ENCODE measurements around the gene ZNF81.
A peak's percentile ranks its signal among the peaks of the same experiment; 100 is the strongest.
"Not testable (repeated sequence)": the region's sequence is repeated elsewhere in the genome, so short reads cannot be mapped to it uniquely, and the experiment has no call there.

ZNF81 gene

DNA sequence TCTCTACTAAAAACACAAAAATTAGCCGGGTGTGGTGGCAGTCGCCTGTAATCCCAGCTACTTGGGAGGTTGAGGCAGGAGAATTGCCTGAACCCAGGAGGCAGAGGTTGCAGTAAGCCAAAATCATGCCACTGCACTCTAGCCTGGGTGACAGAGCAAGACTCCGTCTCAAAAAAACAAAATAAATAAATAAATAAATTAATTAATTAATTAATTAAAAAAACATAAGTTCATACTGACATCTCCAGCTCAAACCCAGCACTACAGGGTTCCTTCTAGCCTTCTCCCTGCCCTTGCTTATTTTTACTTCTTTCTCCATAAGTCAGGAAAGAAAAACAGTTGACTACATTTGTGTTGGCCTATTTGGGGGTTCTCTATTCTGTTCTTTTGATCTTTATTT is 95.3 kb downstream of the ZNF81 start:
- not testable (repeated sequence) for DNase-seq (ENCODE audit: low read depth, low spot score)

DNA sequence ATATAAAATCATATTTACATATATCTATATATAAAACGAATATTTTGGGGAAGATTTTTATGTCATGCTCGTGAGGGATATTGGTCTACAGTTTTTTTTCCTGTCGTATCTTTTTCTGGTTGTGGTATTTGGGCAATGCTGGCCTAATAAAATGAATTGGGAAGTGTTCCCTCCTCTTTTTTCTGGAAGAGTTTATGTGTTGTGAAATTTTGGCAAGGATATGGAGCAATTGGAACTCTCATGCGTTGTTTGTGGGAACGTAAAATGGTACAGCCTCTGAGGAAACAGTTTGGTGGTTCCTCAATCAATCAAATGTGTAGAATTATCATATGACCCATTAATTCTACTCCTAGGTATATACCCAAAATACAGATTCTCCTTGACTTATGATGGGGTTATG is 97.2 kb downstream of the ZNF81 start:
- no peak for DNase-seq (ENCODE audit: low read depth, low spot score)

DNA sequence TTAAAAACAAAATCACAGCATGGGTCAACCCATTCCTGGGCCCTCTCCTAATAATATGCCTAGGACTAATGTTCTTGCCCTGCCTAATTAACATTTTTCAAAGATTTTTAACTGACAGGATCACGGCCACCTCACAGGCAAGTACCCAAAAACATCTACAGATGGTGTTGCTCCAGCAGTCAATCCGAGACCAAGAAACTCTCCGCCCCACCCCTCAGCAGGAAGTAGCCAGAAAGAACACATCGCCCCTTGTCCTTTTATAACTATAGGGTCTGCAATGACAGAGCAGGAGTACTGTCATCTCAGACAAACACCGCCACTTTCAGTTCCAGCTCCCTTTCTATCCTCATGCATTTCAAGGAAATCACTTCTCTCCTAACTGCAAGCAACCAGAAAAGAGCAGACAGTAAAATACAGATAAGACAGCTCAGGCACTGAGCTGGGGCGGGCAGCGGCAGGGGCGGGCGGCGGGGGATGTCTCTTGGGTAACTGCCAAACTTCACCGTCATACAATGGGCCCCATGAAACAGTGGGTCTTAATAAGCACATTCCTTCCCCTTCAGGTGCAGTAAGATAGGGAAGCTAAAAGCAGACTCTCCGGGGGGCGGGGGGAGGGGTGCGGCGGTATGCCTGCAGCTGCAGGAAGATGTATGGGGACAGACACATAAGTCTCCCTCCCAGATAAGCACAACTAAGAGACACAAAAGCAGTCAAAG is 99.7 kb downstream of the ZNF81 start:
- DNase-seq (ENCODE audit: low read depth, low spot score): peak; percentile 12

DNA sequence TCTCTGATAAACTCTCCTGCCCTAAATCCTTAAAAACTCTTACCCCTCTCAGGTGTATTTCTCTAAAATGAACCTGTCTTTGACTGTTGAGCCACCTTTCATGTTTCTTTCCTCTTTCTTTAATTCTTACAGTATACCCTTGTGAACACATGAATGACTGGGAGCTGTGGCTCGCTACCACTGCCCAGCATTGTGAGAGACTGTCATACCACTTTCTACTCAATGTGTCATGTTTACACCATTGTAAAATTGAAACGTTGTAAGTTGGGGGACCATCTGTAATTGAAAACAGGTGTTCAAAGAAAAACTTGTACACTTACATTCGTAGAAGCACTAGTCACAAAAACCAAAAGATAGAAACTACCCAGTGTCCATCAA is 100.2 kb downstream of the ZNF81 start:
- DNase-seq (ENCODE audit: low read depth, low spot score): no peak

DNA sequence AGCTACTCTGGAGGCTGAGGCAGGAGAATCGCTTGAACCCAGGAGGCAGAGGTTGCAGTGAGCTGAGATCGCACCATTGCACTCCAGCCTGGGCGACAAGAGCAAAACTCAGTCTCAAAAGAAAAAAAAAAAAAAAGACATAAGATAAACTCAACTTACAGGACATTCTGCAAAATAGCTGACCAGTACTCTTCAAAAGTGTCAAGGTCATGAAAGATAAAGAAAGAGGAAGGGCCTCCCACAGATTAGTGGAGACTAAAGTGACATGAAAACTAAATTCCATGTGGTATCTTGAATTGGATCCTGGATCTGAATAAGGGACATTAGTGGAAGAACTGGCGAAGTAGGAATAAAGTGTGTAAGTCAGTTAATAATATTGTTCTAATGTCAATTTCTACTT is 103.7 kb downstream of the ZNF81 start:
- no peak for DNase-seq (ENCODE audit: low read depth, low spot score)

DNA sequence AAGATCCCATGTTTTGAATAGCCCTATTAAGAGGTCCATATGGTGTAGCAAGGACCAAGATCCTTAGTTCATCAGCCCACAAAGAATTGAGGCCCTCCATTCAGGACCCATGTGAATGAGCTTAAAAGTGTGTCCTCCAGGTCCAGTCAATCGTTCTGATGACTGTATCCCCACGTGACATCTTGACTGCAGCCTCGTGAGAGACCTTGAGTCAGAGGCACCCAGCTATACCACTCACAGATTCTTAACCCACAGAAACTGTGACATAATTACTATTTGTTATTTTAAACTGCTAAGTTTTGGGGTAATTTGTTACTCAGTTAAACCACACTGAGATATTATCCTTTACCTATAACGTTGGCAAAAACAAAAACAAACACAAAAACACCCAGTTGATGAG is 104.7 kb downstream of the ZNF81 start:
- no peak for DNase-seq (ENCODE audit: low read depth, low spot score)

DNA sequence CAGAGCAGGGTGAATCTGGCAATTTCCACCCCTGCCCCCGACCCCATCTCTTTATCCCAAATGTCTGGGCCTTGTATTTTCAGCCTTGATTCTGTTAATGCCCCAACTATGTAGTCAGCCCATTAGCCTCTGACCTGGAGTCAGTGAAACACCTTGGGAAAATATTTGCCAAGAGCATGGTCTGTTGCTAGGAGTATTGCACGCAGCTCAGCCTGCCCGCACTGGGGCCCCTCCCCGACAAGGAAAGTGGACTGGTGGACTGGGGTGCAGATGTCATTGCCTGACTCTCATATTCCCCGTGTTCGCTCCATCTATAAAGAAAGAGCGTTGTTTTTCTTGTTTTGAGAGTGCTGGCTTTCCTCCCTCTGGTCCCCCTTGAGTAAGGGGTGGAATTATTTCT is 118.6 kb downstream of the ZNF81 start:
- not testable (repeated sequence) for DNase-seq (ENCODE audit: low read depth, low spot score)

DNA sequence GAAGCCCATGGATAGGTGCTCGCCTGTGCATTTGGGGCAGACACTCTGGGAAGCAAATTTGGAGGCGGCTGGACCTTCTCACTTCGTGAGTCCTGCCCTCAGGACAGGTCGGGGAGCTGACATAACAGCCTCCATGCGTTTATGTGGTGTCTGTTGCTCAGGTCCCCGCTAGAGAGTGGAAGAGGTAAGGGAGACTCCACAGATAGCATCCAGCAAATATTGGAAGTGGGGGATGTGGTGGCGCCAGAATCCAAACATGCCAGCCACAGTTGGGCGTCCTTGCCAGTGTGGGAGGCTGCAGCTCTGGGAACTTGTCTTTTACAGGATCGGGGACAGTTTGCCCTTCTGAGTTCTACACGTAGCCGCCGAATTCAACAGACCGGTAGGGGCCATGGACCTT is 119.3 kb downstream of the ZNF81 start:
- no peak for DNase-seq (ENCODE audit: low read depth, low spot score)

DNA sequence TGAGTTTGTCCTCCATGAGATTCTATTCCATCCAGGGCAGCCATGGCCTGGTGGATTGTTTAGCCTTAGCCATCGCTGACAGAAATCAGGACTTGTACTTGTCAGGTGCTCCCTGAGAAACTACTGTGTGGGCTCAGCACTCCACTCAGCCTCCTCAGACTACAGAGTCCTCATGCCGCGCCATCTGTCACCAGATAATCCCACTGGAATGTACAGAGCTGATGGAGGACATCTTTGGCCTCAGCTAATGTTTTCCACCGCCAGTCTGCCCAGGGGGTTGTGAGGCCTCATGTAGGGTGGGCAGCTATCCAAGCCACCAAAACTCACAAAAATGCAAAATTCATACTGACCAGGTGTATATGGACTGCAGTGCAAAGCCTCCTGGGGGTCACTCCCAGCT is 121.5 kb downstream of the ZNF81 start:
- DNase-seq (ENCODE audit: low read depth, low spot score): not testable (repeated sequence)

DNA sequence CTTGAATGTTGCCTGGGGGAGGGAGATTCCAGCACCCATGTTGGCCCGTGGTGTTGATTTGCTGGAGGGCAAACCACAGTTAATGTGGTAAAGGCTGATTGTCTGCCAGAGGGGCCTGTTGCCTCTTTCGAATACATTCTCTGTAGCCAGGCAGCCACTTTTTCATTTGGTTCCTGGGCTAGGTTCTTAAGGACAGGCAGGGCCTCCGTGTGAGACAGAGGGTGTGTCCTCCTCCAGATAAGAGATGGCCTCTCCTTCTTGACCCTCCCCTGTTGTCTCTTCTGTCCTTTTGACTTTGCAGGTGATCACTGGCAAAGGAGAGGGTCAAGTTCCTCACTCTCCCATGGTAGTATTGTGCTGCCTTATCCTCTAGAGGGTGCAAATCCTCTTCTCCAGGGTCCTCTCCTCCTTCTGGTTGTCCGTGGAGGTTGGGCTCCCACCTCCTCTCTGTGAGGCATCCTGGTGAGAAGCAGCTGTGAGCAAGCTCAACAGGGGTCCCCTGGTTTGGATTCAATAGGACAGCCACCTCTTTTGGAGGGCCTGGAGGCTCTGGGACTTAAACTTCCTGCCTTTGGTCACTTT is 122.2 kb downstream of the ZNF81 start:
- DNase-seq (ENCODE audit: low read depth, low spot score): peak; percentile 12

DNA sequence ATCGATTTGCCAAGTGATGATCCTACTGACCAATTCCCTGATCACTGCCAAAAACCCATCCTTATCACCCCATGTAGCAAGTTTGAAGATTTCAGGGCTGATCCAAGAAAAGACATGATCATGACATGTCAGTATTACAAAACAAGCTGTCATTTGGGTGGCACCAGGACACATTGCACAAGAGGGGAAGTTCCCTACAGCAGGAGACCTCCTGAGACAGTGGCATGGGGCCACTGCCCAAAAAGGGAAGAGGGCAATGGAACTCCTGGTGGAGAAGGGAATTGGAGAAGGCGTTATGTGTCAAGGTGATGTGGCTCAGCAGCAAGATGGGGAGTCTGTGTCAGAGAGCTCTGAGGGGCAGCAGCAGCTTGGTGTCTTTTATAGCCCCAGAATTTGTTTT is 123.7 kb downstream of the ZNF81 start:
- DNase-seq (ENCODE audit: low read depth, low spot score): no peak

DNA sequence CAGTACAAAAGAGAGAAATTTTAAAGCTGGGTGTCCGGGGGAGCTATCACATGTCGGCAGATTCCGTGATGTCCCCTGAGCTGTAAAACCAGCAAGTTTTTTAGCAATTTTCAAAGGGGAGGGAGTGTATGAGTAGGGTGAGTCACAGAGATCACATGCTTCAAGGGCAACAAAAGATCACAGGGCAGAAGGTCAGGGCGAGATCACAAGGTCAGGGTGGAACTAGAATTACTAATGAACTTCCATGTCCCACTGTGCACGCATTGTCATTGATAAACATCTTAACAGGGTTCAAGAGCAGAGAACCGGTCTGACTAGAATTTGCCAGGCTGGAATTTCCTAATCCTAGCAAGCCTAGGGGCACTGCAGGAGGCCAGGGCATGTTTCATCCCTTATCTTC is 125.1 kb downstream of the ZNF81 start:
- peak; percentile 47 for DNase-seq (ENCODE audit: low read depth, low spot score)

DNA sequence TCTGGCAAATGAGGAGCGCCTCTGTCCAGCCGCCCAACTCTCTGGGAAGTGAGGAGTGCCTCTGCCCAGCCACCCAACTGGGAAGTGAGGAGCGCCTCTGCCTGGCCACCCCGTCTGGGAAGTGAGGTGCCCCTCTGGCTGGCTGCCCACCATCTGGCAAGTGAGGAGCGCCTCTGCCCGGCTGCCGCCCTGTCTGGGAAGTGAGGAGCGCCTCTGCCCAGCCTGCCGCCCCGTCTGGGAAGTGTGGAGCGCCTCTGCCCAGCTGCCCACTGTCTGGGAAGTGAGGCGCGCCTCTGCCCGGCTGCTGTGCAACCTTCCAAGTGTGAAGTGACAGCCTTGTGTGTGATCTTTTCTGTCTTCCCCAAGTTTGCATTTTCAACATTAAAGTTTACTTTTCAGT is 128.8 kb downstream of the ZNF81 start:
- DNase-seq (ENCODE audit: low read depth, low spot score): not testable (repeated sequence)
